ENCODE data around the gene FAN1.

The FAN1 gene

GRCh38 chr15:30921781-30922479 is 18.2 kb downstream of the FAN1 start:
- in situ Hi-C loops (cut with HindIII; ENCODE audit: low pct_ligation_motif_present, low sequenced_read_pairs): no loop called here
- H3K27ac ChIP-seq: no peak overlapping the region
- no peaks in the 10 kb centered on the region for H3K27me3 ChIP-seq (replicated peaks)
- H3K4me3 ChIP-seq (ENCODE audit: low read depth, low read length): no peak overlapping the region
- peaks cover 15% of the 10 kb centered on the region for H3K36me3 ChIP-seq (replicated peaks)
- no peak for DNase-seq
- no peak for TF ChIP-seq CTCF (IDR thresholded peaks at IDR 0.05; ENCODE audit: low read depth, low read length, missing control alignments)

GRCh38 chr15:30922480-30923311 is 19.0 kb downstream of the FAN1 start:
- H3K36me3 ChIP-seq (replicated peaks): peaks cover 21% of the 10 kb centered on the region
- in situ Hi-C loops (cut with HindIII; ENCODE audit: low pct_ligation_motif_present, low sequenced_read_pairs): no loop called here
- no peak for TF ChIP-seq CTCF (IDR thresholded peaks at IDR 0.05; ENCODE audit: low read depth, low read length, missing control alignments)
- H3K27me3 ChIP-seq (replicated peaks): no peaks in the 10 kb centered on the region
- H3K4me3 ChIP-seq (ENCODE audit: low read depth, low read length): no peak overlapping the region
- DNase-seq: peak; percentile 28
- H3K27ac ChIP-seq: no peak overlapping the region

DNA sequence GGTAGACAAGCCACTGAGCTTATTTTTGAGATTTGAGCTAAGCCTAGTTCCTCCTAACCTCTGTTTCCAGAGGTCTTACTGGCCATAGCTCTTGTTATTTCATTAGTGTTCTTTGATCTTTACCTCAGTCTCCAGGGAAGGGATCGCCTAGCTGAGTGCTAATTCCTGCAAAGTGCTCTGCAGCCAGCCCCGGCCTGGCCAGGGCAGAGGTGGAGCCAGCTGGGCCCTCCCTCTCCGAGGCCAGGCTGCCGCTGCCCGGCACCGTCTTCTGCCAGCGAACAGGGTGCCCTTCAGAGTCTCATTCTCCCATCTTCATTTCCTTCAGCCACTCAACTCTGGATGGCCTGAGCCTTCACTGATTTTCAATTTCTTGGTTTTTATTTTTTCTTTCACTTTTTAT is 19.7 kb downstream of the FAN1 start:
- H3K27ac ChIP-seq: no peak overlapping the region
- in situ Hi-C loops (cut with HindIII; ENCODE audit: low pct_ligation_motif_present, low sequenced_read_pairs): no loop called here
- H3K27me3 ChIP-seq (replicated peaks): no peaks in the 10 kb centered on the region
- TF ChIP-seq CTCF (IDR thresholded peaks at IDR 0.05; ENCODE audit: low read depth, low read length, missing control alignments): no peak
- no peak overlapping the region for H3K4me3 ChIP-seq (ENCODE audit: low read depth, low read length)
- no peak for DNase-seq
- peaks cover 20% of the 10 kb centered on the region for H3K36me3 ChIP-seq (replicated peaks)

GRCh38 chr15:30924353-30924752 is 20.6 kb downstream of the FAN1 start:
- TF ChIP-seq CTCF (IDR thresholded peaks at IDR 0.05; ENCODE audit: low read depth, low read length, missing control alignments): no peak

GRCh38 chr15:30925686-30926085 is 22.0 kb downstream of the FAN1 start:
- TF ChIP-seq CTCF (IDR thresholded peaks at IDR 0.05; ENCODE audit: low read depth, low read length, missing control alignments): no peak
- DNase-seq: no peak
- H3K27ac ChIP-seq: no peak overlapping the region
- no peaks in the 10 kb centered on the region for H3K27me3 ChIP-seq (replicated peaks)
- H3K4me3 ChIP-seq (ENCODE audit: low read depth, low read length): no peak overlapping the region
- in situ Hi-C loops (cut with HindIII; ENCODE audit: low pct_ligation_motif_present, low sequenced_read_pairs): no loop called here
- H3K36me3 ChIP-seq (replicated peaks): peaks cover 29% of the 10 kb centered on the region

More at GRCh38 chr15:30924353-30924752, 20.6 kb downstream of the FAN1 start:
- peak; percentile 48 for DNase-seq
- no peak overlapping the region for H3K27ac ChIP-seq
- no peaks in the 10 kb centered on the region for H3K27me3 ChIP-seq (replicated peaks)
- peaks cover 24% of the 10 kb centered on the region for H3K36me3 ChIP-seq (replicated peaks)
- in situ Hi-C loops (cut with HindIII; ENCODE audit: low pct_ligation_motif_present, low sequenced_read_pairs): no loop called here
- no peak overlapping the region for H3K4me3 ChIP-seq (ENCODE audit: low read depth, low read length)
